ENCODE results near the gene SCUBE3.

The SCUBE3 gene

DNA sequence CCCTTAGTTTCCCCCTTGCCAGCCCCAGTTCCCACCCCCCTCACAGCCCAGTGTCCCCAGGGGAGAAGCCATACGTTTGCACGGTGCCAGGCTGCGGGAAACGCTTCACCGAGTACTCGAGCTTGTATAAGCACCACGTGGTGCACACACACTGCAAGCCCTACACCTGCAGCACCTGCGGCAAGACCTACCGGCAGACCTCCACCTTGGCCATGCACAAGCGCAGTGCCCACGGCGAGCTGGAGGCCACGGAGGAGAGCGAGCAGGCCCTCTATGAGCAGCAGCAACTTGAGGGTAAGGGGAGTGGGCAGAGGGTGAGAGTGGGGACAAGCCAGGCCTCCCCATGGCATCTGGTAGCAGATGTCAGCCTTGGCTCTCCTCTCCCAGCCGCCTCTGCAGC is 78.7 kb downstream of the SCUBE3 start:
- H3K36me3 Mint-ChIP-seq (ENCODE audit: low read depth): peaks cover 12% of the 10 kb centered on the region
- H3K9me3 Mint-ChIP-seq: no peaks in the 10 kb centered on the region
- TF ChIP-seq, protein P1, sequence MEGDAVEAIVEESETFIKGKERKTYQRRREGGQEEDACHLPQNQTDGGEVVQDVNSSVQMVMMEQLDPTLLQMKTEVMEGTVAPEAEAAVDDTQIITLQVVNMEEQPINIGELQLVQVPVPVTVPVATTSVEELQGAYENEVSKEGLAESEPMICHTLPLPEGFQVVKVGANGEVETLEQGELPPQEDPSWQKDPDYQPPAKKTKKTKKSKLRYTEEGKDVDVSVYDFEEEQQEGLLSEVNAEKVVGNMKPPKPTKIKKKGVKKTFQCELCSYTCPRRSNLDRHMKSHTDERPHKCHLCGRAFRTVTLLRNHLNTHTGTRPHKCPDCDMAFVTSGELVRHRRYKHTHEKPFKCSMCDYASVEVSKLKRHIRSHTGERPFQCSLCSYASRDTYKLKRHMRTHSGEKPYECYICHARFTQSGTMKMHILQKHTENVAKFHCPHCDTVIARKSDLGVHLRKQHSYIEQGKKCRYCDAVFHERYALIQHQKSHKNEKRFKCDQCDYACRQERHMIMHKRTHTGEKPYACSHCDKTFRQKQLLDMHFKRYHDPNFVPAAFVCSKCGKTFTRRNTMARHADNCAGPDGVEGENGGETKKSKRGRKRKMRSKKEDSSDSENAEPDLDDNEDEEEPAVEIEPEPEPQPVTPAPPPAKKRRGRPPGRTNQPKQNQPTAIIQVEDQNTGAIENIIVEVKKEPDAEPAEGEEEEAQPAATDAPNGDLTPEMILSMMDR (IDR thresholded peaks at IDR 0.05): no peak
- peaks cover 3% of the 10 kb centered on the region for H3K4me1 Mint-ChIP-seq
- no peak overlapping the region for H3K27ac Mint-ChIP-seq
- H3K27me3 Mint-ChIP-seq (ENCODE audit: low read depth, poor library complexity): no peaks in the 10 kb centered on the region
- DNase-seq: no peak
- no peak overlapping the region for H3K4me3 Mint-ChIP-seq

DNA sequence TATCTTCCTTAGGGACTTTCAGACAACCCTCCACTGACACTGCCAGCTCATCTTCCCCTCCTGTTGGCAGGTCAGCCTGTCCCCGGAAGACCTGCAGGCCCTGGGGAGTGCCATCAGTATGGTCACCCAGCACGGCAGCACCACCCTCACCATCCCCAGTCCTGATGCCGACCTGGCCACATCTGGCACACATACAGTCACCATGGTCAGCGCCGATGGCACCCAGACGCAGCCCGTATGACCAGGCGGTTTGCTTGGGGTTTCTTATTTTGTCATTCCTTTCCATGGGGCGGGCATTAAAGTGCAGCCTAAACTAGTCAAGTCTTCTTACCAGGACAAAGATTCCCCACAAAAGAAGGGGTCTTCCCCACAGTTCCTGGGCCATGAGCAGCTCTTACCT is 79.9 kb downstream of the SCUBE3 start:
- DNase-seq: no peak
- Mint-ChIP-seq H3K9me3 (no peaks in the 10 kb centered on the region), H3K27ac (no peak overlapping the region), H3K27me3 (ENCODE audit: low read depth, poor library complexity) (no peaks in the 10 kb centered on the region), H3K4me3 (no peak overlapping the region), H3K36me3 (ENCODE audit: low read depth) (peaks cover 12% of the 10 kb centered on the region), H3K4me1 (peaks cover 6% of the 10 kb centered on the region)
- TF ChIP-seq, protein P1 (IDR thresholded peaks at IDR 0.05): no peak

DNA sequence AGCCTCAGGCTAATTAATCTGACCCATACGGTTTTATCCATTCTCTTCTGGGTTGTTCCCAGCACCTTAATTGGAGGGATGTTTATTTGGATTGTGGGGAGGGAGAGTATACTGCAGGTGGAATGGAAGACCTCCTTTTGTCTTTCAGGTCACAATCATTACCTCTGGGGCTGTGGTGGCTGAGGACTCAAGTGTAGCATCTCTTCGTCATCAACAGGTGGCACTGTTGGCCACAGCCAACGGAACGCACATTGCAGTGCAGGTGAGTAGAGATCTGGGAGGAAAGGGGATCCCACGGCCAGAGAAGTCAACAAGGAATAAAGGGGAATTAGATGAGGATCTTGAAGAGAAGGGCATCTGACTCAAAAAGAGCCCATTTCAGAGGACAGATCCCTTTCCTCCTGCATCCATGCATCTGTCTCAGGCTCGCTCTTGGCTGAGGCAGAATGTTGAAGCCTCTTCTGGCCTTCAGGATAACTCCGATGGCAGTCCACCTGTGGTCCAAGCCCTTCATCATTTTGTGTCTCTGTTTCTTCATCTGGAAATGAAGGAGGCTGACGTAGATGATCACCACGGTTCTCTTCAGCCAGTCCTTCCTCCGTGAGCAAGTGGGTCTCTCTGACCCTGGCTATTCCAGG is 80.7 kb downstream of the SCUBE3 start:
- Mint-ChIP-seq H3K4me3 (no peak overlapping the region), H3K27me3 (ENCODE audit: low read depth, poor library complexity) (peaks cover 2% of the 10 kb centered on the region), H3K4me1 (peaks cover 13% of the 10 kb centered on the region), H3K27ac (no peak overlapping the region), H3K9me3 (no peaks in the 10 kb centered on the region), H3K36me3 (ENCODE audit: low read depth) (peaks cover 6% of the 10 kb centered on the region)
- TF ChIP-seq, protein P1 (IDR thresholded peaks at IDR 0.05): peak; percentile 69
- peak; percentile 50 for DNase-seq

DNA sequence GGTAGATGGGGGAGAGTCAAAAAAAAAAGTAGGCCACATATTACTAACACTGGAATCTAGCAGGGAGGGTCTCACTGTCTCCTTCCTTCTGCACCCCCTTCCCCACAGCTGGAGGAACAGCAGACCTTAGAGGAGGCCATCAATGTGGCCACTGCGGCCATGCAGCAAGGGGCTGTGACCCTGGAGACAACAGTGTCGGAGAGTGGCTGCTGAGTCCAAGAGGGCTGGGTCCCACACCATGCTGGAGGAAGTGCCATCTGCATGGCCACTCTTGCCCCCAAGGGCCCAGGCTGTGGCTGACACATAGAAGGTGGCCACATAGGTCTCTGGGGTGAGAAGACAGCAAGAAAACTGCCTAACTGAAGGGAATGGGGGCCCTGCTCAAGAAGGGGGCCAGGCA is 81.3 kb downstream of the SCUBE3 start:
- Mint-ChIP-seq H3K4me1 (peaks cover 17% of the 10 kb centered on the region), H3K27me3 (ENCODE audit: low read depth, poor library complexity) (peaks cover 5% of the 10 kb centered on the region)
- DNase-seq: no peak

DNA sequence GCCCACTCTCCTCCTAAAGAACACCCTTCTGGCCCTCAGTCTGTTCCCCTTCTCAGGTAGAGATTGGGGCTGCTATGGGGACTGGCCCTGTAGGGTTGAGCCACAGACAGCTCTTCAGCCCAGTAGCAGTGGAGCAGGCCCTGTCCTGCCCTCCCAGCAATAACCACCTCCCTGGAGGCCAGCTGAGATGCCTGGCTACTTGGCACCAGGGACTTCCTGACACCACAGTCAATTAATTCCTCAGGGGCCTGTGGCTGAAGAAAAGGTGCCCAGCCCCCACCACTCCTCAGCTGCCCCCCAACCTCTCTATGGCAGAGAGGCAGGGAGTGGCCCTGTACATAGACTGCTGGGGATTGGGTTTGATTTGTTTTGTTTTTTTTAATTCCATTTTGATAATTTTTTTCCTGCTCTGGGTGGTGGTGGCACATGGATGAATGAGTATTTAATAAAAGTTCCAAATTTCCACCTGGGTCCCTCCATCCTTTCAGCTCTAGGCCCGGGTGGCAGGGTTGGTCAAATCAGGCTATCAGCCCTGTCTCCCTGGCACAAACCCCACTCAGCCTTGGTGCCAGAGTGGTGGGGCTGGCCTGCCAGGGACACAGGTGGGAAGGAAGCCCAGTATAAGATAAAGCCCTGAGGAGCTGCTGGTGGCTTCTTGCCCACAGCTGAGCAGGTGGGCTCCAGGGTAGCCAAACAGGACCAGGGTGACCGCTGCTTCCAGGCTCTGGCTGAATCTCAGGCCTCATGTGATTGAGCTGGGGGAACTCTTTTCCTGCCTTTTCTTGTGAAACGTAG is 82.0 kb downstream of the SCUBE3 start:
- no peak for DNase-seq
- Mint-ChIP-seq H3K36me3 (ENCODE audit: low read depth) (peaks cover 6% of the 10 kb centered on the region), H3K9me3 (no peaks in the 10 kb centered on the region), H3K4me3 (no peak overlapping the region), H3K27ac (no peak overlapping the region), H3K4me1 (peaks cover 17% of the 10 kb centered on the region), H3K27me3 (ENCODE audit: low read depth, poor library complexity) (peaks cover 5% of the 10 kb centered on the region)
- TF ChIP-seq, protein P1 (IDR thresholded peaks at IDR 0.05): no peak

More for the DNA sequence above, 81.3 kb downstream of the SCUBE3 start:
- Mint-ChIP-seq H3K27ac (no peak overlapping the region), H3K9me3 (no peaks in the 10 kb centered on the region), H3K4me3 (no peak overlapping the region), H3K36me3 (ENCODE audit: low read depth) (peaks cover 6% of the 10 kb centered on the region)
- TF ChIP-seq, protein P1 (IDR thresholded peaks at IDR 0.05): no peak

Data from nephron progenitor cell (in vitro differentiated cells).